ENCODE results near the gene AKIRIN1.
"Not testable (repeated sequence)": the region's sequence is repeated elsewhere in the genome, so short reads cannot be mapped to it uniquely, and the experiment has no call there.

Gene AKIRIN1

GRCh38 chr1:39046613-39047210 is 55.6 kb downstream of the AKIRIN1 start:
- DNase-seq (ENCODE audit: low spot score), result no peak

GRCh38 chr1:39047374-39048229 is 56.5 kb downstream of the AKIRIN1 start:
- no peak for DNase-seq (ENCODE audit: low spot score)

- DNase-seq (ENCODE audit: low spot score), result no peak
Measured at GRCh38 chr1:39048745-39049370, 57.8 kb downstream of the AKIRIN1 start.

GRCh38 chr1:39050001-39050400 is 58.9 kb downstream of the AKIRIN1 start:
- DNase-seq (ENCODE audit: low spot score), result no peak

GRCh38 chr1:39051193-39051850 is 60.2 kb downstream of the AKIRIN1 start:
- DNase-seq (ENCODE audit: low spot score), result not testable (repeated sequence)

- no peak for DNase-seq (ENCODE audit: low spot score)
Measured at GRCh38 chr1:39051956-39052355, 60.9 kb downstream of the AKIRIN1 start.

- not testable (repeated sequence) for DNase-seq (ENCODE audit: low spot score)
Measured at GRCh38 chr1:39055213-39055710, 64.2 kb downstream of the AKIRIN1 start.
